Panc1 (cell line): Measurements from ENCODE around the gene SYNPO.

Source experiments
- TF ChIP-seq, protein P1 (sequence below): fragments of 450-650 bp; IDR thresholded peaks from 2 replicates; pipeline ENCODE4 v1.5.1; 2017; ENCODE audit warnings: mild to moderate bottlenecking
- TF ChIP-seq, protein P2 (sequence below), 2 experiments: IDR thresholded peaks; 2 replicates each; pipeline ENCODE4 v1.6.1; 2011 to 2012; ENCODE audit warnings: low read depth in 2 of 2, control low read depth in 1 of 2, low read length in 1 of 2, mild to moderate bottlenecking in 1 of 2, moderate library complexity in 1 of 2; ENCODE audit not compliant: insufficient read depth in 1 of 2

DNA sequence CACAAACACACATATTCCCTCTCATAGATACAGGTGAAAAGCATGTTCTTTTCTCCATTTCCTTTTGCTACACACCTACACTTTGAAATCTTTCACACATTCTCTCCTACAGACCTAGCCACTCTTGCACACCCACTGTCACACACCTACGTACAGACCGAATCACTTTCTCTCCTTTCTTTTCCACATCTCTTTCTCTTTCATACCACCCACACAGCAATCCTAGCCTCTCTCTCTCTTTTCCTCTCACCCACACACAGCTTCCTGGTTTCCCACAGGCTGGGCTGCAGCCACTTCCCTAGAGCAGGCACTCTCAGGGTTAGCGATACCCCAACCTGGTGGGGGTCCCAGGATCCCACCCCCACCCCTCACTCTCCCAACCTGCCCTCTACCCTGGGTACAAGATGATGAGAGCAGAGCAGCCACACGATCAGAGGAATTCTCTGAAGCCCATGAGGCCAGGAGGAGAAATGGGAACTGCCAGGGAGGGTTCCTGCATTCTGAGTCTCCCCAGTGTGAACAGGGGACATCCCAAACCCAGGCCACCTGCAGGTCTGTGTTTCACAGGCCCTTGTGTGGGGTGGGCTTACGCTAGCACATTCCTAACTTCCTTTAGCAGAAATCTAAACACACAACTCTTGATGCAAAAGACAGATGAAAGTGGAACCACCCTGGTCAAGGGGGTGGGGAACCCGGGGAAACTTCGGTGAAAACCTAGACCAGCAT, 17.1 kb upstream of the SYNPO start:
- TF ChIP-seq, protein P1, sequence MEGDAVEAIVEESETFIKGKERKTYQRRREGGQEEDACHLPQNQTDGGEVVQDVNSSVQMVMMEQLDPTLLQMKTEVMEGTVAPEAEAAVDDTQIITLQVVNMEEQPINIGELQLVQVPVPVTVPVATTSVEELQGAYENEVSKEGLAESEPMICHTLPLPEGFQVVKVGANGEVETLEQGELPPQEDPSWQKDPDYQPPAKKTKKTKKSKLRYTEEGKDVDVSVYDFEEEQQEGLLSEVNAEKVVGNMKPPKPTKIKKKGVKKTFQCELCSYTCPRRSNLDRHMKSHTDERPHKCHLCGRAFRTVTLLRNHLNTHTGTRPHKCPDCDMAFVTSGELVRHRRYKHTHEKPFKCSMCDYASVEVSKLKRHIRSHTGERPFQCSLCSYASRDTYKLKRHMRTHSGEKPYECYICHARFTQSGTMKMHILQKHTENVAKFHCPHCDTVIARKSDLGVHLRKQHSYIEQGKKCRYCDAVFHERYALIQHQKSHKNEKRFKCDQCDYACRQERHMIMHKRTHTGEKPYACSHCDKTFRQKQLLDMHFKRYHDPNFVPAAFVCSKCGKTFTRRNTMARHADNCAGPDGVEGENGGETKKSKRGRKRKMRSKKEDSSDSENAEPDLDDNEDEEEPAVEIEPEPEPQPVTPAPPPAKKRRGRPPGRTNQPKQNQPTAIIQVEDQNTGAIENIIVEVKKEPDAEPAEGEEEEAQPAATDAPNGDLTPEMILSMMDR, result no peak
- TF ChIP-seq, protein P2, sequence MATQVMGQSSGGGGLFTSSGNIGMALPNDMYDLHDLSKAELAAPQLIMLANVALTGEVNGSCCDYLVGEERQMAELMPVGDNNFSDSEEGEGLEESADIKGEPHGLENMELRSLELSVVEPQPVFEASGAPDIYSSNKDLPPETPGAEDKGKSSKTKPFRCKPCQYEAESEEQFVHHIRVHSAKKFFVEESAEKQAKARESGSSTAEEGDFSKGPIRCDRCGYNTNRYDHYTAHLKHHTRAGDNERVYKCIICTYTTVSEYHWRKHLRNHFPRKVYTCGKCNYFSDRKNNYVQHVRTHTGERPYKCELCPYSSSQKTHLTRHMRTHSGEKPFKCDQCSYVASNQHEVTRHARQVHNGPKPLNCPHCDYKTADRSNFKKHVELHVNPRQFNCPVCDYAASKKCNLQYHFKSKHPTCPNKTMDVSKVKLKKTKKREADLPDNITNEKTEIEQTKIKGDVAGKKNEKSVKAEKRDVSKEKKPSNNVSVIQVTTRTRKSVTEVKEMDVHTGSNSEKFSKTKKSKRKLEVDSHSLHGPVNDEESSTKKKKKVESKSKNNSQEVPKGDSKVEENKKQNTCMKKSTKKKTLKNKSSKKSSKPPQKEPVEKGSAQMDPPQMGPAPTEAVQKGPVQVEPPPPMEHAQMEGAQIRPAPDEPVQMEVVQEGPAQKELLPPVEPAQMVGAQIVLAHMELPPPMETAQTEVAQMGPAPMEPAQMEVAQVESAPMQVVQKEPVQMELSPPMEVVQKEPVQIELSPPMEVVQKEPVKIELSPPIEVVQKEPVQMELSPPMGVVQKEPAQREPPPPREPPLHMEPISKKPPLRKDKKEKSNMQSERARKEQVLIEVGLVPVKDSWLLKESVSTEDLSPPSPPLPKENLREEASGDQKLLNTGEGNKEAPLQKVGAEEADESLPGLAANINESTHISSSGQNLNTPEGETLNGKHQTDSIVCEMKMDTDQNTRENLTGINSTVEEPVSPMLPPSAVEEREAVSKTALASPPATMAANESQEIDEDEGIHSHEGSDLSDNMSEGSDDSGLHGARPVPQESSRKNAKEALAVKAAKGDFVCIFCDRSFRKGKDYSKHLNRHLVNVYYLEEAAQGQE (IDR thresholded peaks at IDR 0.05; ENCODE audit: insufficient read depth in 1 of 2, low read depth in 2 of 2, low read length in 1 of 2), result no peak
